ENCODE data around the gene SH3RF2.

The SH3RF2 gene

GRCh38 chr5:146016764-146017484 lies 80.5 kb downstream of the SH3RF2 start:
- Histone ChIP-seq H2BK12ac (ENCODE audit: low read length) (no peak overlapping the region), H4K91ac (ENCODE audit: low read depth, low read length) (no peak overlapping the region), H3K4me1 (ENCODE audit: control insufficient read depth in 1 of 2, insufficient read depth in 2 of 2, low read length in 2 of 2) (no peaks in the 10 kb centered on the region), H4K12ac (ENCODE audit: low read depth, low read length) (no peak overlapping the region), H3K79me1 (ENCODE audit: low read length) (no peaks in the 10 kb centered on the region), H3K79me2 (ENCODE audit: control insufficient read depth, insufficient read depth, low read length, poor library complexity) (no peaks in the 10 kb centered on the region), H3K4me2 (ENCODE audit: low read length) (no peak overlapping the region), H3K27ac (ENCODE audit: low read depth, low read length) (no peak overlapping the region), H2AFZ (ENCODE audit: insufficient read depth, low read length, poor library complexity) (no peak overlapping the region), H2AK5ac (ENCODE audit: low read length) (no peak overlapping the region), H3K14ac (ENCODE audit: low read length) (no peak overlapping the region), H2BK5ac (ENCODE audit: low read depth, low read length, poor library complexity) (no peak overlapping the region), H3K27me3 (ENCODE audit: insufficient read depth, low read length) (no peaks in the 10 kb centered on the region), H4K8ac (ENCODE audit: low read depth, low read length) (no peak overlapping the region), H3K9ac (ENCODE audit: low read length) (no peak overlapping the region), H3K4me3 (ENCODE audit: low read depth, low read length) (no peak overlapping the region), H3K36me3 (ENCODE audit: control insufficient read depth in 1 of 2, insufficient read depth in 2 of 2, low read length in 2 of 2) (no peaks in the 10 kb centered on the region), H3K23ac (ENCODE audit: low read length) (no peak overlapping the region), H3K18ac (ENCODE audit: low read length) (no peak overlapping the region), H2BK120ac (ENCODE audit: insufficient read depth, low read length, poor library complexity) (no peak overlapping the region), H3K9me3 (ENCODE audit: insufficient read depth, low read depth, low read length) (no peaks in the 10 kb centered on the region), H3K4ac (ENCODE audit: low read depth, low read length) (no peak overlapping the region)
- WGBS (ENCODE audit: extremely low coverage, insufficient coverage, insufficient read length): no CpG with 5 or more reads among the region's 4 CpGs
- DNase-seq: no peak

- H3K4me2 ChIP-seq (ENCODE audit: low read length): no peak overlapping the region
- no peak overlapping the region for H4K91ac ChIP-seq (ENCODE audit: low read depth, low read length)
- H2AK5ac ChIP-seq (ENCODE audit: low read length): no peak overlapping the region
- no peak overlapping the region for H3K14ac ChIP-seq (ENCODE audit: low read length)
- H3K27me3 ChIP-seq (ENCODE audit: insufficient read depth, low read length): no peaks in the 10 kb centered on the region
- no peak overlapping the region for H2BK12ac ChIP-seq (ENCODE audit: low read length)
- H3K27ac ChIP-seq (ENCODE audit: low read depth, low read length): no peak overlapping the region
- H3K4me3 ChIP-seq (ENCODE audit: low read depth, low read length): no peak overlapping the region
- H3K9ac ChIP-seq (ENCODE audit: low read length): no peak overlapping the region
- no peak overlapping the region for H4K8ac ChIP-seq (ENCODE audit: low read depth, low read length)
- H4K12ac ChIP-seq (ENCODE audit: low read depth, low read length): no peak overlapping the region
- no peak overlapping the region for H2AFZ ChIP-seq (ENCODE audit: insufficient read depth, low read length, poor library complexity)
- no peak for DNase-seq
- H3K23ac ChIP-seq (ENCODE audit: low read length): no peak overlapping the region
- H2BK120ac ChIP-seq (ENCODE audit: insufficient read depth, low read length, poor library complexity): no peak overlapping the region
- no peaks in the 10 kb centered on the region for H3K9me3 ChIP-seq (ENCODE audit: insufficient read depth, low read depth, low read length)
- no CpG with 5 or more reads among the region's 5 CpGs for WGBS (ENCODE audit: extremely low coverage, insufficient coverage, insufficient read length)
- H3K79me2 ChIP-seq (ENCODE audit: control insufficient read depth, insufficient read depth, low read length, poor library complexity): no peaks in the 10 kb centered on the region
- H3K4me1 ChIP-seq (ENCODE audit: control insufficient read depth in 1 of 2, insufficient read depth in 2 of 2, low read length in 2 of 2): no peaks in the 10 kb centered on the region
- H3K4ac ChIP-seq (ENCODE audit: low read depth, low read length): no peak overlapping the region
- H3K79me1 ChIP-seq (ENCODE audit: low read length): no peaks in the 10 kb centered on the region
- no peak overlapping the region for H2BK5ac ChIP-seq (ENCODE audit: low read depth, low read length, poor library complexity)
- no peaks in the 10 kb centered on the region for H3K36me3 ChIP-seq (ENCODE audit: control insufficient read depth in 1 of 2, insufficient read depth in 2 of 2, low read length in 2 of 2)
- H3K18ac ChIP-seq (ENCODE audit: low read length): no peak overlapping the region
Observed at GRCh38 chr5:146018514-146019375, 82.4 kb downstream of the SH3RF2 start.

GRCh38 chr5:146020100-146020499 lies 83.7 kb downstream of the SH3RF2 start:
- Histone ChIP-seq H2BK5ac (ENCODE audit: low read depth, low read length, poor library complexity) (no peak overlapping the region), H2AK5ac (ENCODE audit: low read length) (no peak overlapping the region), H3K79me2 (ENCODE audit: control insufficient read depth, insufficient read depth, low read length, poor library complexity) (no peaks in the 10 kb centered on the region), H3K4me1 (ENCODE audit: control insufficient read depth in 1 of 2, insufficient read depth in 2 of 2, low read length in 2 of 2) (no peaks in the 10 kb centered on the region), H3K9me3 (ENCODE audit: insufficient read depth, low read depth, low read length) (no peaks in the 10 kb centered on the region), H3K18ac (ENCODE audit: low read length) (no peak overlapping the region), H3K4me2 (ENCODE audit: low read length) (no peak overlapping the region), H3K27me3 (ENCODE audit: insufficient read depth, low read length) (no peaks in the 10 kb centered on the region), H4K91ac (ENCODE audit: low read depth, low read length) (no peak overlapping the region), H3K9ac (ENCODE audit: low read length) (no peak overlapping the region), H3K79me1 (ENCODE audit: low read length) (no peaks in the 10 kb centered on the region), H2AFZ (ENCODE audit: insufficient read depth, low read length, poor library complexity) (no peak overlapping the region), H4K8ac (ENCODE audit: low read depth, low read length) (no peak overlapping the region), H3K4ac (ENCODE audit: low read depth, low read length) (no peak overlapping the region), H3K23ac (ENCODE audit: low read length) (no peak overlapping the region), H2BK120ac (ENCODE audit: insufficient read depth, low read length, poor library complexity) (no peak overlapping the region), H3K14ac (ENCODE audit: low read length) (no peak overlapping the region), H3K4me3 (ENCODE audit: low read depth, low read length) (no peak overlapping the region), H2BK12ac (ENCODE audit: low read length) (no peak overlapping the region), H3K36me3 (ENCODE audit: control insufficient read depth in 1 of 2, insufficient read depth in 2 of 2, low read length in 2 of 2) (no peaks in the 10 kb centered on the region), H4K12ac (ENCODE audit: low read depth, low read length) (no peak overlapping the region), H3K27ac (ENCODE audit: low read depth, low read length) (no peak overlapping the region)
- WGBS (ENCODE audit: extremely low coverage, insufficient coverage, insufficient read length): no CpG with 5 or more reads among the region's 2 CpGs
- no peak for DNase-seq

GRCh38 chr5:146024034-146024433 lies 87.7 kb downstream of the SH3RF2 start:
- Histone ChIP-seq H3K23ac (ENCODE audit: low read length) (no peak overlapping the region), H3K27ac (ENCODE audit: low read depth, low read length) (no peak overlapping the region), H3K4me2 (ENCODE audit: low read length) (no peak overlapping the region), H3K79me1 (ENCODE audit: low read length) (no peaks in the 10 kb centered on the region), H3K18ac (ENCODE audit: low read length) (no peak overlapping the region), H4K8ac (ENCODE audit: low read depth, low read length) (no peak overlapping the region), H2AFZ (ENCODE audit: insufficient read depth, low read length, poor library complexity) (no peak overlapping the region), H2BK120ac (ENCODE audit: insufficient read depth, low read length, poor library complexity) (no peak overlapping the region), H3K79me2 (ENCODE audit: control insufficient read depth, insufficient read depth, low read length, poor library complexity) (no peaks in the 10 kb centered on the region), H3K14ac (ENCODE audit: low read length) (no peak overlapping the region), H2BK5ac (ENCODE audit: low read depth, low read length, poor library complexity) (no peak overlapping the region), H2AK5ac (ENCODE audit: low read length) (no peak overlapping the region), H3K4ac (ENCODE audit: low read depth, low read length) (no peak overlapping the region), H3K36me3 (ENCODE audit: control insufficient read depth in 1 of 2, insufficient read depth in 2 of 2, low read length in 2 of 2) (no peaks in the 10 kb centered on the region), H2BK12ac (ENCODE audit: low read length) (no peak overlapping the region), H3K9ac (ENCODE audit: low read length) (no peak overlapping the region), H3K9me3 (ENCODE audit: insufficient read depth, low read depth, low read length) (no peaks in the 10 kb centered on the region), H3K4me1 (ENCODE audit: control insufficient read depth in 1 of 2, insufficient read depth in 2 of 2, low read length in 2 of 2) (no peaks in the 10 kb centered on the region), H4K12ac (ENCODE audit: low read depth, low read length) (no peak overlapping the region), H3K27me3 (ENCODE audit: insufficient read depth, low read length) (no peaks in the 10 kb centered on the region), H4K91ac (ENCODE audit: low read depth, low read length) (no peak overlapping the region), H3K4me3 (ENCODE audit: low read depth, low read length) (no peak overlapping the region)
- no peak for DNase-seq
- no CpG with 5 or more reads among the region's 3 CpGs for WGBS (ENCODE audit: extremely low coverage, insufficient coverage, insufficient read length)
